Breast epithelium (tissue), 4 donors: ENCODE measurements around the gene ICOS. TPM values are rescaled to one million over a fixed set of nuclear protein-coding genes. Genes with fewer than 3 reads are reported as not detected.
"Not testable (repeated sequence)": the region's sequence is repeated elsewhere in the genome, so short reads cannot be mapped to it uniquely, and the experiment has no call there.

ENCODE experiments used
- DNase-seq, 2 donors: peaks; one replicate each; pipeline ENCODE4 v3.0.0-alpha.2; 2019; ENCODE audit warnings: low spot score in 2 of 2
- H3K27ac ChIP-seq, 2 donors: fragments of 200-600 bp; sonication (generic) in 1 of 2; one replicate each; pipeline ENCODE4 v1.5.1; 2016 to 2019; ENCODE audit warnings: mild to moderate bottlenecking in 1 of 2
- H3K27me3 ChIP-seq, 2 donors: fragments of 200-600 bp; sonication (generic) in 1 of 2; one replicate each; pipeline versions ENCODE4 v1.5.1 to v1.6.0; 2017 to 2019; ENCODE audit warnings: control low read depth in 1 of 2, mild to moderate bottlenecking in 1 of 2
- H3K36me3 ChIP-seq: fragments of 200-600 bp; one replicate; pipeline ENCODE4 v1.5.1; 2019
- H3K4me1 ChIP-seq, 2 donors: fragments of 200-600 bp; sonication (generic); one replicate each; pipeline ENCODE4 v1.5.1; 2016 to 2019; ENCODE audit warnings: control low read depth in 1 of 2
- H3K4me3 ChIP-seq, 3 donors: fragments of 200-600 bp; sonication (generic); 1 replicate in 2 of 3; 2 replicates in 1 of 3; pipeline ENCODE4 v1.5.1; 2016 to 2019; ENCODE audit warnings: mild to moderate bottlenecking in 3 of 3, moderate library complexity in 2 of 3
- H3K9me3 ChIP-seq, 2 donors: fragments of 200-600 bp; sonication (generic) in 1 of 2; one replicate each; pipeline ENCODE4 v1.5.1; 2016 to 2019; ENCODE audit warnings: control low read depth in 1 of 2
- POLR2A ChIP-seq: fragments of 450-650 bp; IDR thresholded peaks from one replicate; pipeline ENCODE4 v1.6.1; 2016; ENCODE audit warnings: antibody characterized with exemption, mild to moderate bottlenecking, moderate library complexity
- POLR2AphosphoS5 ChIP-seq, 3 donors: sonication (generic); formaldehyde crosslinking; IDR thresholded peaks; one replicate each; pipeline ENCODE4 v1.6.1; 2017; ENCODE audit warnings: antibody characterized with exemption in 3 of 3
- intact Hi-C: fragments of 100-400 bp; cut with DNase I; formaldehyde crosslinking; loops from one replicate; pipeline ENCODE4 v1.15.1; 2023; ENCODE audit warnings: low total_unique reads
- total RNA-seq, 3 donors: library from RNA; depleted of rRNA; stranded (reverse); fragments of >200 nt; gene quantifications; one replicate each; pipeline ENCODE4 v1.1.0, GENCODE V29; 2016
- TF ChIP-seq, protein P1 (sequence below), 3 donors: fragments of 450-650 bp; IDR thresholded peaks; one replicate each; pipeline ENCODE4 v1.5.1; 2016 to 2017; ENCODE audit warnings: antibody characterized with exemption in 3 of 3, mild to moderate bottlenecking in 3 of 3, moderate library complexity in 3 of 3

The ICOS gene
- total RNA-seq, 3 donors from 2014 or later: 0.33 to 0.64 (median 0.59) TPM

DNA sequence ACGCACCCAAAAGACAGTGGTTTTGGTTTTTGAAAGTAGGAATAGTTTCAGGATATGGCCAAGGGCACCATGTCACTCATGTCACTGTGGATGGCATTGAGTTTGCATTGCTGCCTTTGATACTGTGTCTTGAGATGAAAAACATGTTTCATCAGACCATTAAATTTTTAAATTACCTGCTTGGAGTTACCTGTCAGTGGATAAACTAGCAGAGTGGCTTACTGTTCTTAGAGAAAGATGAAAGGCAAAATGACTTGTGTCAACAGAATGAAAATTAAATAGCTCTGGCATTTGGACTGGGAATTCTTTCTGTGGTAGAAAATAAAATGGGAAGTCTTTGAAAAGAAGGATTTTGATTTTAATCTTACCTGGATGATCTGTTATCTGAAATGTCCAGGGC, 386 bp downstream of the ICOS start:
- no peak for DNase-seq
- TF ChIP-seq POLR2A (no peak), POLR2AphosphoS5 (IDR thresholded peaks at IDR 0.05) (no peak)
- TF ChIP-seq, protein P1, sequence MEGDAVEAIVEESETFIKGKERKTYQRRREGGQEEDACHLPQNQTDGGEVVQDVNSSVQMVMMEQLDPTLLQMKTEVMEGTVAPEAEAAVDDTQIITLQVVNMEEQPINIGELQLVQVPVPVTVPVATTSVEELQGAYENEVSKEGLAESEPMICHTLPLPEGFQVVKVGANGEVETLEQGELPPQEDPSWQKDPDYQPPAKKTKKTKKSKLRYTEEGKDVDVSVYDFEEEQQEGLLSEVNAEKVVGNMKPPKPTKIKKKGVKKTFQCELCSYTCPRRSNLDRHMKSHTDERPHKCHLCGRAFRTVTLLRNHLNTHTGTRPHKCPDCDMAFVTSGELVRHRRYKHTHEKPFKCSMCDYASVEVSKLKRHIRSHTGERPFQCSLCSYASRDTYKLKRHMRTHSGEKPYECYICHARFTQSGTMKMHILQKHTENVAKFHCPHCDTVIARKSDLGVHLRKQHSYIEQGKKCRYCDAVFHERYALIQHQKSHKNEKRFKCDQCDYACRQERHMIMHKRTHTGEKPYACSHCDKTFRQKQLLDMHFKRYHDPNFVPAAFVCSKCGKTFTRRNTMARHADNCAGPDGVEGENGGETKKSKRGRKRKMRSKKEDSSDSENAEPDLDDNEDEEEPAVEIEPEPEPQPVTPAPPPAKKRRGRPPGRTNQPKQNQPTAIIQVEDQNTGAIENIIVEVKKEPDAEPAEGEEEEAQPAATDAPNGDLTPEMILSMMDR (IDR thresholded peaks at IDR 0.05): no peak
- H3K27ac ChIP-seq: no peak overlapping the region
- H3K4me3 ChIP-seq: peak overlapping the region in 1 of 3 donors; percentile 11
- H3K9me3 ChIP-seq: no peaks in the 10 kb centered on the region
- intact Hi-C loops: no loop called here
- H3K27me3 ChIP-seq: no peaks in the 10 kb centered on the region
- H3K36me3 ChIP-seq: no peaks in the 10 kb centered on the region
- no peaks in the 10 kb centered on the region for H3K4me1 ChIP-seq

DNA sequence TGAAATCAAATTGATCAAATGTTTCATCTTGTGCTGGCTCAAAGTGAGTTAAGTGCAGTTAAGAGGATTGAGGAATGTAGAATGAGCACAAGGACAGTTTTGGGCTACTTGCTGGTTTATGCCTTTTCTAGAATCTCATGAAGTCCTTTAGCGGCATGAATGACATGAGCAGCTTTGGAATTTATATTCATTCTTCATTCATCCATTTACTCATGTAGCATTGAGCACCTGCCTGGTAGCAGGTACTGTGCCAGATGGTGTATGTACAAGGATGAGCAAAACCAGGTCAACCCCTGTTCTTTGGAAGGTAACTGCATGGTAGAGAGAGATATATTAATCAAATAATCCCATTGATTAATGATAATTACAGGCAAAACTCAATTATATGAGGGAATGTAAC, 1.2 kb downstream of the ICOS start:
- no peaks in the 10 kb centered on the region for H3K27me3 ChIP-seq
- DNase-seq: no peak
- no peak for TF ChIP-seq POLR2A
- TF ChIP-seq, protein P1 (IDR thresholded peaks at IDR 0.05): no peak
- no peak for TF ChIP-seq POLR2AphosphoS5 (IDR thresholded peaks at IDR 0.05)
- no peaks in the 10 kb centered on the region for H3K36me3 ChIP-seq
- intact Hi-C loops: no loop called here
- no peak overlapping the region for H3K27ac ChIP-seq
- no peaks in the 10 kb centered on the region for H3K4me1 ChIP-seq
- H3K9me3 ChIP-seq: no peaks in the 10 kb centered on the region
- H3K4me3 ChIP-seq: no peak overlapping the region

DNA sequence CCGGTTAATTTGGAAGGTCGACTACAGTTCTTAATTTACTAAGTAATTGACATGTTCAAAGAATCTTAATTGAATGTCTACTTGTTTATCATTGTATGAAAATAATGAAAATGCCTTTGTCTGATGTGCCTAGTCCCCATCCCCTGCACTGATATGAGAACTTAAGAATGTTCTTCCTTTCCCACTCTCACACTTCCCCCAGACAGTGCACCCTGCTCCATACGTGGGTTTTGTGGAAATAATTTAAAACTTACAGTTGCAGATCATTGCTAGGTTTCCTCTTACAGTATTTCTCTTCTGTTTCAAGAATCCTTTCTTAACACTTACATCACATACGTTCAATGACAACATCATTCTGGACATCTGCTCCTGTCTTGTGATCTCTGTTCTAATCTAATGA, 3.5 kb downstream of the ICOS start:
- intact Hi-C loops: no loop called here
- no peak for TF ChIP-seq POLR2A
- TF ChIP-seq, protein P1 (IDR thresholded peaks at IDR 0.05): no peak
- no peak for TF ChIP-seq POLR2AphosphoS5 (IDR thresholded peaks at IDR 0.05)
- Histone ChIP-seq H3K27me3 (no peaks in the 10 kb centered on the region), H3K36me3 (no peaks in the 10 kb centered on the region), H3K4me1 (no peaks in the 10 kb centered on the region), H3K27ac (no peak overlapping the region), H3K4me3 (no peak overlapping the region), H3K9me3 (no peaks in the 10 kb centered on the region)
- DNase-seq: no peak

DNA sequence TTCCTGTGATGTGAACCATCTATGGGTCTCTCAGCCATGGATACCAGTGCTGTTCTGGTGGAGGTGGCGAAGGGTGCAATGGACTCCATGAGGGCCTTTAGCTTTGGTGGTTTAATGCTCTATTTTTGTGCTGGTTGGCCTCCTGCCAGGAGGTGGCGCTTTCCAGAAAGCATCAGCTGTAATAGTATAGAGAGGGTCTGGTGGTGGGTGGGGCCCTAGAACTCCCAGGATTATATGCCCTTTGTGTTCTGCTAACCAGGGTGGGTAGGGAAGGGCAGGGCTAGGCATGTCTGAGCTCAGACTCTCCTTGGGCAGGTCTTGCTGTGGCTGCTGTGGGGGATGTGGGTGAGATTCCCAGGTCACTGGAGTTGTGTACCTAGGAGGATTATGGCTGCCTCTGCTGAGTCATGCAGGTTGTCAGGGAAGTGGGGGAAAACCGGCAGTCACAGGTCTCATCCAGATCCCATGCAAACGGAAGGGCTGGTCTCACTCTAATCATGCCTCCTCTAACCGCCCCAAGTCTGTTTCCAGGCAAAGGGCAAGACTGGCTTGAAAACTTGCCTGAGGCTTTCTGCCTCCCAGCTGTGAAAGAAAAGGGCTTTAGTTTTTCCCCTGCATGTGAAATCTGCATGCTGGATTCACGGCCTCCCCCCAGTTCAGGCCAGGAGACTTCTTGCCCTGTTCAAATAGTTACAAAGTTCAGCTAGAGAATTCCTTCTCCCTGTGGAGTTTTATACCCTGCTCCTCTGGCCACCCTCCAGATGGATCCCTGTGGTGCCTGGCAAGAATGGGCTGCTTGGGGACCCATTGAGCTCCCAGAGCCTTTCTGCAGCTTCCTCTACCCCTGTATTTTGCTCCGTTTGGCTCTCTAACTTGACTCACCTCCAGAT, 7.2 kb downstream of the ICOS start:
- DNase-seq, intact Hi-C loops, H3K27me3 ChIP-seq, H3K9me3 ChIP-seq, H3K36me3 ChIP-seq, H3K27ac ChIP-seq, H3K4me1 ChIP-seq, H3K4me3 ChIP-seq: not testable (repeated sequence)

DNA sequence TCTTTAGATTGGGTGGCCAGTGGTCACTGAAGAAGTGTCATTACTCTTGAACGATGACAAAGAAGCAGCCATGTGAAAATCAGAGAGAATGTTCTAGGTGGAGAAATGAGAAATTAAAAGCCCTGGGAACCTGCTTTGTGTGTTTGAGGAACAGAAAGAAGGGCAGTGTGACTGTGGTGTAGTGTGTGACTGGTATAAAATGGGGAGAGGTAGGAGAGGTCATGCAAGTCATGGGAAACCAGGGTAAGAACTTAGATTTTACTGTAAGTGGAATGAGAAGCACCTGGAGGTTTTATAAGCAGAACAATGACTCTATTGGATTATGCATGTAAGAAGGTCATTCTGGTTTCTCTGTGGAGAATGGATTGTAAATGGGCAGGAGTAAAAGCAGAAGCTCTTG, 12.2 kb downstream of the ICOS start:
- Histone ChIP-seq H3K36me3 (no peaks in the 10 kb centered on the region), H3K4me1 (no peaks in the 10 kb centered on the region), H3K4me3 (no peak overlapping the region), H3K27me3 (no peaks in the 10 kb centered on the region), H3K27ac (no peak overlapping the region), H3K9me3 (no peaks in the 10 kb centered on the region)
- intact Hi-C loops: no loop called here
- no peak for DNase-seq
- TF ChIP-seq, protein P1 (IDR thresholded peaks at IDR 0.05): no peak
- TF ChIP-seq POLR2A (no peak), POLR2AphosphoS5 (IDR thresholded peaks at IDR 0.05) (no peak)
